SH-SY5Y (cell line): ENCODE measurements around the gene DGCR8.

Experiments
- GATA2 ChIP-seq: IDR thresholded peaks from 2 replicates; pipeline ENCODE4 v1.6.1; 2011; ENCODE audit warnings: mild to moderate bottlenecking, low read depth, low read length
- GATA3 ChIP-seq: IDR thresholded peaks from 2 replicates; pipeline ENCODE4 v1.6.1; 2011; ENCODE audit warnings: low read depth, mild to moderate bottlenecking, low read length, moderate library complexity

DGCR8 gene

DNA sequence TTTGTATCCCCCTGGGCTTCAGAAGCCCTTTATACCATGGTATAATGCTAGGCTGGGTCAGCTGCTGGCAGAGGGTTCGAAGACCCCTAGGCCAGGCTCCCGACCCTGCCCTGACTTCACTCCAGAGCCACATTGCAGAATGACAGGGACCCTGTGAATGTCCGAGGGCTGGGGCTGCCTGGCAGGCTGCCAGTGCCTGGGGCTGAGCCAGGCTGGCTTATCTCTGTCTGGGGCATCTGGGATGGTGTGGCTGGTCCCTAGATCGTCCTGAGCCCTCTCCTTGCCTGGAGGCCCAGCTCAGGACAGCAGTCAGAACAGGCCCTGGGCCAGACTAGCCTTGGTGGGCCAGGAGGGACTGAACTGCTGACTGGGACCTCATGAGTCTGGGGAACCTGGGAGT, 55.2 kb downstream of the DGCR8 start:
- TF ChIP-seq GATA3 (no peak), GATA2 (peak; percentile 89)

DNA sequence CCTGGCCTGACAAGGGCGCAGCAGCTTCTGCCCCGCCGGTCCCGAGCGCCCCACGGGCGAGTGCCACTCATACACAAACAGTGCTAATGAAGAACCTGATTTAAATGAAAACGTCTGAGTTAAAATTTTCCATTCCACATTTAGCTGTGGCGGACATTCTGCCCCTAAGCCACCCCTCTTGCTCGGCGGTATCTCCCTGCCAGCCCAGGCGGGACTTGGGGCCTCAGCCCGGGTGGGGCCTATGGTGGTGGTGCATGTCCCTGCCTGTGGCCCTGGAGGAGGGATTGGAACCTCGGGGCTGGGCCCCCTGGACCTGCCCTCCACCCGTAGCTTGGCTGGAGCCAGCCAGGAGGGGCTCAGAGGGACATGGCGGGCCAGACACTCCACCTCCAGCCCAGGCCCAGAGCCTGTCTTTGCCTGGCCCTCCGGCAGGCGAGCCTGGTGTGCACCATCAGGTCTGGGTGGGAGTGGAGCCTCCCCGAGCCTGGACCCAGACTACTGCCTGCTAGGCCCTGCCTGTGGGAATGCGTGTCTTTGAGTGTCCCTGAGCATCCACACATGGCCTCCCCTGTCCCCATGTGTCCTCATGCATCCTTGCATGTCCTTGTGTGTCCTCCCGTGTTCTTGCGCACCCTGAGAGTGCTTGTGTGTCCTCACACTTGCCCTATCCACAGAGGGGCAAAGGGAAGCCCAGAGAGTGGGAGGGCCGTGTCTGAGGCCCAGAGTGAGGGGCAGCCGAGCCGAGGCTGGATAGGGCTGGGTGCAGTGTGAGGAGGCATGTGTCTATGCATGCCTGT, 56.0 kb downstream of the DGCR8 start:
- TF ChIP-seq GATA3 = no peak
- TF ChIP-seq GATA2 = no peak

DNA sequence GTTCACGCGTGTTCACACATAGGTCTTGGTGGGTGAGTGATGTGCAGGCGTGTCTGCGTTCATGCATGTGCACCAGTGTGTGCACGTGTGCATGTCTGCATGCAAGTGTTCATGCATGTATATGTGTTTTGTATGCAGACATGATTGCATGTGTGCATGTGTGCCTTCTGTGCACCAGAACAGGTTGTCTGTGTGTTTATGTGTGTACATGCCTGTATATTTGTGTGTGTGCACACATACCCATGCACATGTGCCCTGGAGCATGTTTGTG, 56.5 kb downstream of the DGCR8 start:
- no peak for TF ChIP-seq GATA2

DNA sequence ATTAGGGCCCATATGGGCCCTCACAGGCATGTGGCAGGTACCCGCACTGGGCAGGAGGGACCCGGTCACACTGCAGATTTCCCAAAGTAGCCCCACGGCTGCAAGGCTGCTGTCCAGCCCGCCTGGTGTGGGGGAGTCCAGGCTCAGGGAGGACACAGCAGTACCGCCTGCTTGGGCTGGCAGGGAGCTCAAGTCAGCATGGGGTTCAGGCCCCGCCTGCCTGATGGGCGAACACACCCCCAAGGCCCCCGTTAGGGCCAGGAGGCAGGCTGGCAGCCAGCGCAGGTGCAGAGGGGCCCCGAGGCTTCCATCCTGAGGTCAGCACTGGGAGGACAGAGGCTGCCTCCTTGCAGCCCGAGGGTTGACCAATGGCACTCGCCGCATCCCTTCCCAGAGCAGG, 57.1 kb downstream of the DGCR8 start:
- TF ChIP-seq GATA2 = no peak

DNA sequence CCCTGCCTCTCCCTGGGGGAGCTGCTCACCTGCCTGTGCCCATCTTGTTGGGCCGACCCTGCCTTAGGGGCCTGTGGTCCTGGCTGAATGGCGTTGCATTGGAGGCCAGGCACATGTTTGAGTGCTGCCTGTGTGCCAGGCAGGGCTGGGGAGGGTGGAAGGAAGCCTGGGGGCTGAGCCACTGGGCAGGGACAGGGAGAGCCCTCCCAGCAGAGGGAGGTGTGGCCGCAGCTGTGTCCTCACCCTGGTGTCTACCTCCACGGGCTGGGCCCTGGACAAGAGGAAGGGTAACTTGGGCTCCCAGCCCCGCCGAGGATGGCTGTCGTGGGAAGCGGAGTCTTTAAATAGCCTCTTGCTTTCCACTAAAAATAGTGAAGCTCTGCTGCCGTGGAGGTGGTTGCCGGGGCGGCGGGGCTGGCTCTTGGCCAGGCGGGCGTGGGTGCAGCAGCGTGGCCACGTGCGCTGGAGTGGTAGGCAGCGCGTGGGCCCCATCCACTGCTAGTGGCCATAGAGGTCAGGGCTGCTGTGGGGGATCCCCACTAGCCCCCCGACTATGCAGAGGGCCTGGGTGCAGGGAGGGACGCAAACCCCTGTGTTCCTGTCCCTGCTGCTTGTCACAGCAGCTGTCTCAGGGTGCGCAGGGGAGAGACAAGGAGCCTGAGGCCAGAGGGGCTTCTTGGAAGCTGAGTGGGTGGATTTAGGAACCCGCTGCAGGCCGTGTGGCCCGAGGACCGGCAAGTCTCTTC, 57.8 kb downstream of the DGCR8 start:
- TF ChIP-seq GATA3 = no peak
- no peak for TF ChIP-seq GATA2

DNA sequence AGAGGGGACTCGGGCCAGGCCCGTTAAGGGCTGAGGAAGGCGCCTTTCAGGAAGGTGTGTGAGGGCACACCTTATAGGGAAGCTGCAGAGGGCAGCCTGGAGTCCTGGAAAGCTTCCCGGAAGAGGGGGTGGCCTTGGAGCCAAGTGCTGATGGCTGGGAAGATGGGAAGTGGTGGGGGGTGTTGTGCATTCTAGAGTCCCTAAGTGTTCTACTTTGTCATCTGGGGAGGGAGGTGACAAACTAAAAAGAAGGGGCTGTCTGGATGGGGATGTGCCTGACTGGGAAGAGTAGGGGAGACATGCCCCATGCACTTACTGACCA, 58.3 kb downstream of the DGCR8 start:
- TF ChIP-seq GATA2 (no peak), GATA3 (no peak)

DNA sequence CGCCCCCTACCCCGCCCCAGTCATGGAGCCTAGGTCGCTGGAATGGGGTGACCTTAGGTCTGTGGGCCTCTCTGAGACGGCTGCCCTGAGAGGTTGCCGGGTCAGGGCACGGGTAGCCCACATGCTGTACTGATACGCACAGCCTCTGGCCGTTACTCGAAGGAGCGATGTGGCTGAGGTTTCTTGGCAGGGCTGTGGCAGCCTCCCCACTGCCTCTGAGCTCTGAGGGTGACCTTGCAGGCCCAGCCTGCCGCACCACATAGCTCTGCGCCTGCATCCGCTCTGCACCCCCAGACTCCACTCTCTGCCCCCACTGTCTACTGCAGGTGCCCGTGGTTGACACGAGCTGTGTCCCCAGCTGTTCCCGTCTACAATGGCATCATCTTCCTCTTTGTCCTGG, 58.8 kb downstream of the DGCR8 start:
- TF ChIP-seq GATA3 (no peak), GATA2 (no peak)

DNA sequence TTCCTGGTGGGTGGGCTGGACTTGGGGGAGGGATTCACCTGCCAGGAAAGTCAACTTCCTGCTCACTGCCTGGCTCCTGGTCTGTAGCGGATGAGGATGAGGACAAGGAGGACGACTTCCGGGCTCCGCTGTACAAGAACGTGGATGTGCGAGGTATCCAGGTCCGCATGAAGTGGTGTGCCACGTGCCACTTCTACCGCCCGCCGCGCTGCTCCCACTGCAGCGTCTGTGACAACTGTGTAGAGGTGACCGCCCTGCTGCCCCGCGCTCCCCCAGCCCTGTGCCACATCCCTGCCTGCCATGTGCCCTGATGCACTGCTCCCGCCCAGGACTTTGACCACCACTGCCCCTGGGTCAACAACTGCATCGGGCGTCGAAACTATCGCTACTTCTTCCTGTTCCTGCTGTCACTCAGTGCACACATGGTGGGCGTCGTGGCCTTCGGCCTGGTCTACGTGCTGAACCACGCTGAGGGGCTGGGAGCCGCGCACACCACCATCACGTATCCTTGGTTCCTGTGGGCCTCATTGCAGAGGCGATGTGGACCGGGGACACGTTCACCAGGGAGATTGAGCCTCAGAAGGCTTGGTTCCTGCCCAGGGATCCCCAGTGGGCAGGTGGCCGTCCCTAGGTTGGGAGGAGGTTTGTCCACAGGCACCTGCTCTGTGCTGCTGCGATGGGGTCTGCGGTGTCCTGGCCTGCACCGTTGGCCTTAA, 59.5 kb downstream of the DGCR8 start:
- TF ChIP-seq GATA2 (no peak), GATA3 (no peak)

DNA sequence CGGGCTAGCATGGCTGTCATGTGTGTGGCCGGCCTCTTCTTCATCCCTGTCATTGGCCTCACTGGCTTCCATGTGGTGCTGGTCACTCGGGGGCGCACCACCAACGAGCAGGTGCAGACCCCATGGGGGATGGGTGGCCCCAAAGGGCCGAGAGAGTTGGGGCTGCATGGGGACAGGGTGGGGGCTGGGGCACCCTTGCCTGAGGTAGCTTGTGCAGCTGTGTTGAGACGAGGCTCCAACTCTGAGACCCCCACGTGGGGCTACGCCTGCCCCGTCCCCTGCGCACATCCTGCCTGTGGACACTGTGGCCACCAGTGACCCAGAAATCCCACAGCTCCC, 60.0 kb downstream of the DGCR8 start:
- TF ChIP-seq GATA2 = no peak
- no peak for TF ChIP-seq GATA3

DNA sequence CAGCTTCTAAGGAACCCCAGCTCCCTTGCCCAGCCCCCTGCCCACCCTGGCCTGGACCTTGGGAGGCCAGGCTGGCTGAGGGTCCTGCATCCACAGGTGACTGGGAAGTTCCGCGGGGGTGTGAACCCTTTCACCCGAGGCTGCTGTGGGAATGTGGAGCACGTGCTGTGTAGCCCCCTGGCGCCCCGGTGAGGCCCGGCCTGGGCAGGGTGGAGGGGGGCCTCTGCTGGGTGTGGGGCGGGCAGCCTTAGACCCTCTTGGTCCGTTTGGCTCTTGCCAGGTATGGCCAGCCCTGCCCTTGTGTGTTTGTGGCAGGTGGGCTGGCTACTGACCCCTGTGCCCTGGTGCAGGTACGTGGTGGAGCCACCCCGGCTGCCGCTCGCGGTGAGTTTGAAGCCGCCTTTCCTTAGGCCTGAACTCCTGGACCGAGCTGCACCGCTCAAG, 60.5 kb downstream of the DGCR8 start:
- no peak for TF ChIP-seq GATA3
- TF ChIP-seq GATA2 = no peak

DNA sequence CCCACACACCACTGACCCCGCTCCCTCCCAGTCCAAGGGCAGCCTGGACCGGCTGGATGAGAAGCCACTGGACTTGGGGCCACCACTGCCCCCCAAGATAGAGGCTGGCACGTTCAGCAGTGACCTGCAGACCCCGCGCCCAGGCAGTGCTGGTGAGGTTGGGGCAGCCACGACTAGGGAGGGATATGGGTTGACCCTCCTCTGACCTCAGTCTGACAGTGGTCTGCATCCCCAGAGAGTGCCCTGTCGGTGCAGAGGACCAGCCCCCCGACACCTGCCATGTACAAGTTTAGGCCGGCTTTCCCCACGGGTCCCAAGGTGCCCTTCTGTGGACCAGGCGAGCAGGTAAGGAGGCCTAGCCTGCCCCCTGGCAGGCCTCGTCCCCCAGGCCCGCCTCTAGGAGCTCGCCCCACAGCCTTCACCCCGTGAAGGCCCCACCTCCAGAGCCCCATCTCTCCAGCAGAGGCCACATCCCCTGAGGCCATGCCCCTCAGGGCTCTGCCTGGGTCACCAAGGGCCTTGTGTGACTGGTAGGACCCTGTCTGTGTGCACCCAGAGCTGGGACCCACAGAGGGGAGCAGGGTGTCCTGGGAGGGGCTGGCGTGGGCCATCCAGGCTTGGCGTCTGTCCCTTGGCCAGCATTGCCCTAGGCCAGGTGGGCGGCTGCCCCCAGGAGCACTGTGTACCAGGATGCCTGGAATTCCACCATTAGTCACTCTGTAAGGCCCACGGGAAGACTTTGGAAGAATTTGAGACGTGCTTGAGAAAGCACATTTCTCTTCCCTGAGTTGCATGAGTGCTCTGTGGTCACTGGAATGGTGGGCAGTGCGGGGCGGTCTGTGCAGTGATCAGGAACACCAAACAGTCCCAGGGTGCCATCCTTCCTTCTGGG, 61.4 kb downstream of the DGCR8 start:
- TF ChIP-seq GATA2 = no peak
- no peak for TF ChIP-seq GATA3

DNA sequence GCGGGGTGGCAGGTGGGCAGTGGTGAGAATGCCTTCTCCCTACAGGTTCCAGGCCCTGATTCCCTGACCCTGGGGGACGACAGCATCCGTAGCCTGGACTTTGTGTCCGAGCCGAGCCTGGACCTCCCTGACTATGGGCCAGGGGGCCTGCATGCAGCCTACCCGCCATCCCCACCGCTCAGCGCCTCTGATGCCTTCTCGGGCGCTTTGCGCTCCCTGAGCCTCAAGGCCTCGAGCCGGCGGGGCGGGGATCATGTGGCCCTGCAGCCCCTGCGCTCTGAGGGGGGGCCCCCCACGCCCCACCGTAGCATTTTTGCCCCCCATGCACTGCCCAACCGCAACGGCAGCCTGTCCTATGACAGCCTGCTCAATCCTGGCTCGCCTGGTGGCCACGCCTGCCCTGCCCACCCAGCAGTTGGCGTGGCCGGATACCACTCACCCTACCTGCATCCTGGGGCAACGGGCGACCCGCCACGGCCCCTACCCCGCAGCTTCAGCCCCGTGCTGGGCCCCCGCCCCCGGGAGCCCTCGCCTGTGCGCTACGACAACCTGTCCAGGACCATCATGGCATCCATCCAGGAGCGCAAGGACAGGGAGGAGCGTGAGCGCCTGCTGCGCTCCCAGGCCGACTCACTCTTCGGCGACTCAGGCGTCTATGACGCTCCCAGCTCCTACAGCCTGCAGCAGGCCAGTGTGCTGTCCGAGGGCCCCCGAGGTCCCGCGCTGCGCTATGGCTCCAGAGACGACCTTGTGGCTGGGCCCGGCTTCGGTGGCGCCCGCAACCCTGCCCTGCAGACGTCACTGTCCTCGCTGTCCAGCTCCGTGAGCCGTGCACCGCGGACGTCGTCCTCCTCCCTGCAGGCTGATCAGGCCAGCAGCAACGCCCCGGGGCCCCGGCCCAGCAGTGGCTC, 62.9 kb downstream of the DGCR8 start:
- no peak for TF ChIP-seq GATA3
- TF ChIP-seq GATA2 = no peak
